GM23338 (cell line): ENCODE results near the gene OR5K1. TPM values are rescaled to one million over a fixed set of nuclear protein-coding genes. Genes with fewer than 3 reads are reported as not detected.

Source experiments
- ATAC-seq: fragments of 200-7000 bp; cut with Tn5 transposase; 3 replicates; pipeline ENCODE4 v1.9.1; 2020
- DNase-seq: peaks from one replicate; pipeline ENCODE4 v3.0.0-alpha.2; 2015; ENCODE audit warnings: low spot score
- H2AFZ ChIP-seq: fragments of 200-600 bp; sonication (generic); 2 replicates; pipeline ENCODE4 v1.8.0; 2016; ENCODE audit warnings: antibody characterized with exemption, mild to moderate bottlenecking, moderate library complexity
- H3F3A ChIP-seq: fragments of 200-600 bp; sonication (generic); replicated peaks from 2 replicates; pipeline ENCODE4 v1.8.0; 2017; ENCODE audit warnings: antibody characterized with exemption, mixed run types, low read depth
- H3K27ac ChIP-seq: fragments of 200-600 bp; sonication (generic); 2 replicates; pipeline ENCODE4 v1.6.1; 2016; ENCODE audit warnings: low read depth
- H3K27me3 ChIP-seq: fragments of 200-600 bp; sonication (generic); 2 replicates; pipeline ENCODE4 v1.8.0; 2016; ENCODE audit warnings: mild to moderate bottlenecking, mixed run types, moderate library complexity; ENCODE audit not compliant: insufficient read depth
- H3K36me3 ChIP-seq: fragments of 200-600 bp; sonication (generic); 2 replicates; pipeline ENCODE4 v1.8.0; 2016; ENCODE audit warnings: mild to moderate bottlenecking; ENCODE audit not compliant: insufficient read depth
- H3K4me1 ChIP-seq: fragments of 200-600 bp; sonication (generic); 2 replicates; pipeline ENCODE4 v1.8.0; 2016; ENCODE audit warnings: mild to moderate bottlenecking, moderate library complexity; ENCODE audit not compliant: insufficient read depth
- H3K4me2 ChIP-seq: fragments of 200-600 bp; sonication (generic); 2 replicates; pipeline ENCODE4 v1.7.1; 2017; ENCODE audit warnings: mixed run types
- H3K4me3 ChIP-seq: fragments of 200-600 bp; sonication (generic); 2 replicates; pipeline ENCODE4 v1.6.1; 2016; ENCODE audit warnings: mixed run types
- H3K79me2 ChIP-seq: fragments of 200-600 bp; sonication (generic); replicated peaks from 2 replicates; pipeline ENCODE4 v1.8.0; 2017; ENCODE audit warnings: mild to moderate bottlenecking; ENCODE audit not compliant: insufficient read depth
- H3K9me2 ChIP-seq: fragments of 200-600 bp; sonication (generic); 2 replicates; pipeline ENCODE4 v1.8.0; 2017; ENCODE audit not compliant: insufficient read depth
- H4K20me1 ChIP-seq: fragments of 200-600 bp; sonication (generic); replicated peaks from 2 replicates; pipeline ENCODE4 v1.8.0; 2017; ENCODE audit warnings: mild to moderate bottlenecking; ENCODE audit not compliant: insufficient read depth
- H3K27ac Mint-ChIP-seq: 2 replicates; pipeline ENCODE4 v1.8.0; 2020; ENCODE audit warnings: inconsistent platforms, mild to moderate bottlenecking, moderate library complexity, mixed read lengths
- H3K27me3 Mint-ChIP-seq: 3 replicates; pipeline ENCODE4 v1.8.0; 2022; ENCODE audit warnings: low read depth, mild to moderate bottlenecking, moderate library complexity, mixed read lengths, inconsistent platforms; ENCODE audit not compliant: insufficient read depth, poor library complexity
- H3K36me3 Mint-ChIP-seq: 3 replicates; pipeline ENCODE4 v1.8.0; 2021; ENCODE audit warnings: low read depth, mild to moderate bottlenecking, inconsistent platforms, moderate library complexity, mixed read lengths
- H3K4me1 Mint-ChIP-seq: 3 replicates; pipeline ENCODE4 v1.8.0; 2020; ENCODE audit warnings: mild to moderate bottlenecking, inconsistent platforms, mixed read lengths
- H3K4me3 Mint-ChIP-seq: 3 replicates; pipeline ENCODE4 v1.8.0; 2021; ENCODE audit warnings: moderate library complexity, mild to moderate bottlenecking, inconsistent platforms, mixed read lengths
- H3K9me3 Mint-ChIP-seq: 3 replicates; pipeline ENCODE4 v1.8.0; 2020; ENCODE audit warnings: moderate library complexity, mild to moderate bottlenecking, inconsistent platforms, mixed read lengths
- CREB1 ChIP-seq: fragments of 250-450 bp; sonication (Bioruptor Pico); IDR thresholded peaks from 2 replicates; pipeline ENCODE4 v1.5.0; 2020; ENCODE audit warnings: low read depth, mild to moderate bottlenecking, moderate library complexity
- EZH2 ChIP-seq: fragments of 200-600 bp; sonication (generic); IDR thresholded peaks from one replicate; pipeline ENCODE4 v1.8.0; 2017; ENCODE audit warnings: antibody characterized with exemption, mild to moderate bottlenecking, low read depth; ENCODE audit not compliant: unreplicated experiment
- EZH2phosphoT487 ChIP-seq: fragments of 200-600 bp; sonication (generic); IDR thresholded peaks from one replicate; pipeline ENCODE4 v1.8.1; 2018; ENCODE audit warnings: antibody characterized with exemption; ENCODE audit not compliant: unreplicated experiment
- JUNB ChIP-seq: IDR thresholded peaks from one replicate; pipeline ENCODE4 v1.6.1; 2016; ENCODE audit warnings: antibody characterized with exemption; ENCODE audit not compliant: unreplicated experiment
- NANOG ChIP-seq: IDR thresholded peaks from 2 replicates; pipeline ENCODE4 v1.6.1; 2016; ENCODE audit warnings: antibody characterized with exemption, borderline replicate concordance
- POLR2AphosphoS5 ChIP-seq: IDR thresholded peaks from 2 replicates; pipeline ENCODE4 v1.6.1; 2016; ENCODE audit warnings: antibody characterized with exemption, low read depth
- STAT1 ChIP-seq: IDR thresholded peaks from one replicate; pipeline ENCODE4 v1.6.1; 2016; ENCODE audit warnings: antibody characterized with exemption; ENCODE audit not compliant: unreplicated experiment
- ZNF114 ChIP-seq: fragments of 250-450 bp; sonication (Bioruptor Pico); IDR thresholded peaks from 2 replicates; pipeline ENCODE4 v1.5.0; 2020; ENCODE audit warnings: mild to moderate bottlenecking, moderate library complexity
- ZNF331 ChIP-seq: fragments of 250-450 bp; sonication (Bioruptor Pico); IDR thresholded peaks from 2 replicates; pipeline ENCODE4 v1.5.0; 2020; ENCODE audit warnings: low read depth, mild to moderate bottlenecking, moderate library complexity
- polyA plus RNA-seq: library from polyadenylated mRNA; unstranded; fragments of >200 nt; fragmentation: Nextera tagmentation; extraction: Ambion mirVana; gene quantifications from 2 replicates; pipeline ENCODE4 v1.2.1, GENCODE V29; 2016
- total RNA-seq: library from RNA; depleted of rRNA; stranded (reverse); fragments of >200 nt; shearing (Covaris generic); gene quantifications from 2 replicates; pipeline ENCODE4 v1.2.3, GENCODE V29; 2014
- TF ChIP-seq, protein P1 (sequence below): fragments of 250-450 bp; sonication (Bioruptor Pico); IDR thresholded peaks from 2 replicates; pipeline ENCODE4 v1.5.0; 2020; ENCODE audit warnings: mild to moderate bottlenecking, moderate library complexity
- TF ChIP-seq, protein P2 (sequence below): IDR thresholded peaks from one replicate; pipeline ENCODE4 v1.6.1; 2018; ENCODE audit warnings: antibody characterized with exemption; ENCODE audit not compliant: unreplicated experiment
- TF ChIP-seq, protein P3 (sequence below): IDR thresholded peaks from 2 replicates; pipeline ENCODE4 v1.6.1; 2016; ENCODE audit warnings: antibody characterized with exemption
- TF ChIP-seq, protein P4 (sequence below), 2 experiments: fragments of 200-600 bp in 1 of 2; sonication (generic) in 1 of 2; conservative IDR thresholded peaks; 2 replicates each; pipeline versions ENCODE4 v1.5.1 to v1.6.1; 2016 to 2017; ENCODE audit warnings: antibody characterized with exemption in 2 of 2, low read depth in 2 of 2, mild to moderate bottlenecking in 2 of 2, moderate library complexity in 1 of 2

OR5K1 gene
- total and polyA plus RNA-seq, 2 experiments from 2014 or later: not detected

DNA sequence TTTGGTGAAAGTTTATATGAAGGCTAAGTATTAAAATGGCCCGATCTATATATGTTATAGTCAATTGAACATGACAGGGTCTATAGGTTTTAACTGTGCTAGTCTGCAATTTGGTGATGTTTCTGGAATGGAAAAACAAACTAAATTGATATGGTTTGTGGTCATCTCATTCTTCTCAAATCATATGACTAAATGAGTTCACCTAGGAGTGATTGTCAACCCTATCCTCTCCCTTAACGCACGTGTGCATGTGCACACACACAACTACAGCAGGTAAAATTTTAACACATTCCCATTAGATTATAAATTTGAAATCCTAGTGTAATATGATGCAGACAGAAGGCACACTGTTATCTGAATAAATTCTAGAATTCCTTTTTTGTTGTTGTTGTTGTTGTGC, 50.7 kb downstream of the OR5K1 start:
- TF ChIP-seq JUNB (no peak), EZH2 (no peak), STAT1 (no peak), NANOG (no peak), ZNF331 (CRISPR knock-in tag) (no peak), POLR2AphosphoS5 (no peak), ZNF114 (no peak), EZH2phosphoT487 (no peak), CREB1 (CRISPR knock-in tag) (no peak)
- TF ChIP-seq, protein P1, sequence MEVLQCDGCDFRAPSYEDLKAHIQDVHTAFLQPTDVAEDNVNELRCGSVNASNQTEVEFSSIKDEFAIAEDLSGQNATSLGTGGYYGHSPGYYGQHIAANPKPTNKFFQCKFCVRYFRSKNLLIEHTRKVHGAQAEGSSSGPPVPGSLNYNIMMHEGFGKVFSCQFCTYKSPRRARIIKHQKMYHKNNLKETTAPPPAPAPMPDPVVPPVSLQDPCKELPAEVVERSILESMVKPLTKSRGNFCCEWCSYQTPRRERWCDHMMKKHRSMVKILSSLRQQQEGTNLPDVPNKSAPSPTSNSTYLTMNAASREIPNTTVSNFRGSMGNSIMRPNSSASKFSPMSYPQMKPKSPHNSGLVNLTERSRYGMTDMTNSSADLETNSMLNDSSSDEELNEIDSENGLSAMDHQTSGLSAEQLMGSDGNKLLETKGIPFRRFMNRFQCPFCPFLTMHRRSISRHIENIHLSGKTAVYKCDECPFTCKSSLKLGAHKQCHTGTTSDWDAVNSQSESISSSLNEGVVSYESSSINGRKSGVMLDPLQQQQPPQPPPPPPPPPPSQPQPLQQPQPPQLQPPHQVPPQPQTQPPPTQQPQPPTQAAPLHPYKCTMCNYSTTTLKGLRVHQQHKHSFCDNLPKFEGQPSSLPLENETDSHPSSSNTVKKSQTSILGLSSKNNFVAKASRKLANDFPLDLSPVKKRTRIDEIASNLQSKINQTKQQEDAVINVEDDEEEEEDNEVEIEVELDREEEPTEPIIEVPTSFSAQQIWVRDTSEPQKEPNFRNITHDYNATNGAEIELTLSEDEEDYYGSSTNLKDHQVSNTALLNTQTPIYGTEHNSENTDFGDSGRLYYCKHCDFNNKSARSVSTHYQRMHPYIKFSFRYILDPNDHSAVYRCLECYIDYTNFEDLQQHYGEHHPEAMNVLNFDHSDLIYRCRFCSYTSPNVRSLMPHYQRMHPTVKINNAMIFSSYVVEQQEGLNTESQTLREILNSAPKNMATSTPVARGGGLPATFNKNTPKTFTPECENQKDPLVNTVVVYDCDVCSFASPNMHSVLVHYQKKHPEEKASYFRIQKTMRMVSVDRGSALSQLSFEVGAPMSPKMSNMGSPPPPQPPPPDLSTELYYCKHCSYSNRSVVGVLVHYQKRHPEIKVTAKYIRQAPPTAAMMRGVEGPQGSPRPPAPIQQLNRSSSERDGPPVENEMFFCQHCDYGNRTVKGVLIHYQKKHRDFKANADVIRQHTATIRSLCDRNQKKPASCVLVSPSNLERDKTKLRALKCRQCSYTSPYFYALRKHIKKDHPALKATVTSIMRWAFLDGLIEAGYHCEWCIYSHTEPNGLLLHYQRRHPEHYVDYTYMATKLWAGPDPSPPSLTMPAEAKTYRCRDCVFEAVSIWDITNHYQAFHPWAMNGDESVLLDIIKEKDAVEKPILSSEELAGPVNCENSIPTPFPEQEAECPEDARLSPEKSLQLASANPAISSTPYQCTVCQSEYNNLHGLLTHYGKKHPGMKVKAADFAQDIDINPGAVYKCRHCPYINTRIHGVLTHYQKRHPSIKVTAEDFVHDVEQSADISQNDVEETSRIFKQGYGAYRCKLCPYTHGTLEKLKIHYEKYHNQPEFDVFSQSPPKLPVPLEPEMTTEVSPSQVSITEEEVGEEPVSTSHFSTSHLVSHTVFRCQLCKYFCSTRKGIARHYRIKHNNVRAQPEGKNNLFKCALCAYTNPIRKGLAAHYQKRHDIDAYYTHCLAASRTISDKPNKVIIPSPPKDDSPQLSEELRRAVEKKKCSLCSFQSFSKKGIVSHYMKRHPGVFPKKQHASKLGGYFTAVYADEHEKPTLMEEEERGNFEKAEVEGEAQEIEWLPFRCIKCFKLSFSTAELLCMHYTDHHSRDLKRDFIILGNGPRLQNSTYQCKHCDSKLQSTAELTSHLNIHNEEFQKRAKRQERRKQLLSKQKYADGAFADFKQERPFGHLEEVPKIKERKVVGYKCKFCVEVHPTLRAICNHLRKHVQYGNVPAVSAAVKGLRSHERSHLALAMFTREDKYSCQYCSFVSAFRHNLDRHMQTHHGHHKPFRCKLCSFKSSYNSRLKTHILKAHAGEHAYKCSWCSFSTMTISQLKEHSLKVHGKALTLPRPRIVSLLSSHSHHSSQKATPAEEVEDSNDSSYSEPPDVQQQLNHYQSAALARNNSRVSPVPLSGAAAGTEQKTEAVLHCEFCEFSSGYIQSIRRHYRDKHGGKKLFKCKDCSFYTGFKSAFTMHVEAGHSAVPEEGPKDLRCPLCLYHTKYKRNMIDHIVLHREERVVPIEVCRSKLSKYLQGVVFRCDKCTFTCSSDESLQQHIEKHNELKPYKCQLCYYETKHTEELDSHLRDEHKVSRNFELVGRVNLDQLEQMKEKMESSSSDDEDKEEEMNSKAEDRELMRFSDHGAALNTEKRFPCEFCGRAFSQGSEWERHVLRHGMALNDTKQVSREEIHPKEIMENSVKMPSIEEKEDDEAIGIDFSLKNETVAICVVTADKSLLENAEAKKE (CRISPR knock-in tag): no peak
- TF ChIP-seq, protein P2, sequence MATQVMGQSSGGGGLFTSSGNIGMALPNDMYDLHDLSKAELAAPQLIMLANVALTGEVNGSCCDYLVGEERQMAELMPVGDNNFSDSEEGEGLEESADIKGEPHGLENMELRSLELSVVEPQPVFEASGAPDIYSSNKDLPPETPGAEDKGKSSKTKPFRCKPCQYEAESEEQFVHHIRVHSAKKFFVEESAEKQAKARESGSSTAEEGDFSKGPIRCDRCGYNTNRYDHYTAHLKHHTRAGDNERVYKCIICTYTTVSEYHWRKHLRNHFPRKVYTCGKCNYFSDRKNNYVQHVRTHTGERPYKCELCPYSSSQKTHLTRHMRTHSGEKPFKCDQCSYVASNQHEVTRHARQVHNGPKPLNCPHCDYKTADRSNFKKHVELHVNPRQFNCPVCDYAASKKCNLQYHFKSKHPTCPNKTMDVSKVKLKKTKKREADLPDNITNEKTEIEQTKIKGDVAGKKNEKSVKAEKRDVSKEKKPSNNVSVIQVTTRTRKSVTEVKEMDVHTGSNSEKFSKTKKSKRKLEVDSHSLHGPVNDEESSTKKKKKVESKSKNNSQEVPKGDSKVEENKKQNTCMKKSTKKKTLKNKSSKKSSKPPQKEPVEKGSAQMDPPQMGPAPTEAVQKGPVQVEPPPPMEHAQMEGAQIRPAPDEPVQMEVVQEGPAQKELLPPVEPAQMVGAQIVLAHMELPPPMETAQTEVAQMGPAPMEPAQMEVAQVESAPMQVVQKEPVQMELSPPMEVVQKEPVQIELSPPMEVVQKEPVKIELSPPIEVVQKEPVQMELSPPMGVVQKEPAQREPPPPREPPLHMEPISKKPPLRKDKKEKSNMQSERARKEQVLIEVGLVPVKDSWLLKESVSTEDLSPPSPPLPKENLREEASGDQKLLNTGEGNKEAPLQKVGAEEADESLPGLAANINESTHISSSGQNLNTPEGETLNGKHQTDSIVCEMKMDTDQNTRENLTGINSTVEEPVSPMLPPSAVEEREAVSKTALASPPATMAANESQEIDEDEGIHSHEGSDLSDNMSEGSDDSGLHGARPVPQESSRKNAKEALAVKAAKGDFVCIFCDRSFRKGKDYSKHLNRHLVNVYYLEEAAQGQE: no peak
- TF ChIP-seq, protein P3, sequence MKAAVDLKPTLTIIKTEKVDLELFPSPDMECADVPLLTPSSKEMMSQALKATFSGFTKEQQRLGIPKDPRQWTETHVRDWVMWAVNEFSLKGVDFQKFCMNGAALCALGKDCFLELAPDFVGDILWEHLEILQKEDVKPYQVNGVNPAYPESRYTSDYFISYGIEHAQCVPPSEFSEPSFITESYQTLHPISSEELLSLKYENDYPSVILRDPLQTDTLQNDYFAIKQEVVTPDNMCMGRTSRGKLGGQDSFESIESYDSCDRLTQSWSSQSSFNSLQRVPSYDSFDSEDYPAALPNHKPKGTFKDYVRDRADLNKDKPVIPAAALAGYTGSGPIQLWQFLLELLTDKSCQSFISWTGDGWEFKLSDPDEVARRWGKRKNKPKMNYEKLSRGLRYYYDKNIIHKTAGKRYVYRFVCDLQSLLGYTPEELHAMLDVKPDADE: no peak
- TF ChIP-seq, protein P4, sequence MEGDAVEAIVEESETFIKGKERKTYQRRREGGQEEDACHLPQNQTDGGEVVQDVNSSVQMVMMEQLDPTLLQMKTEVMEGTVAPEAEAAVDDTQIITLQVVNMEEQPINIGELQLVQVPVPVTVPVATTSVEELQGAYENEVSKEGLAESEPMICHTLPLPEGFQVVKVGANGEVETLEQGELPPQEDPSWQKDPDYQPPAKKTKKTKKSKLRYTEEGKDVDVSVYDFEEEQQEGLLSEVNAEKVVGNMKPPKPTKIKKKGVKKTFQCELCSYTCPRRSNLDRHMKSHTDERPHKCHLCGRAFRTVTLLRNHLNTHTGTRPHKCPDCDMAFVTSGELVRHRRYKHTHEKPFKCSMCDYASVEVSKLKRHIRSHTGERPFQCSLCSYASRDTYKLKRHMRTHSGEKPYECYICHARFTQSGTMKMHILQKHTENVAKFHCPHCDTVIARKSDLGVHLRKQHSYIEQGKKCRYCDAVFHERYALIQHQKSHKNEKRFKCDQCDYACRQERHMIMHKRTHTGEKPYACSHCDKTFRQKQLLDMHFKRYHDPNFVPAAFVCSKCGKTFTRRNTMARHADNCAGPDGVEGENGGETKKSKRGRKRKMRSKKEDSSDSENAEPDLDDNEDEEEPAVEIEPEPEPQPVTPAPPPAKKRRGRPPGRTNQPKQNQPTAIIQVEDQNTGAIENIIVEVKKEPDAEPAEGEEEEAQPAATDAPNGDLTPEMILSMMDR (conservative IDR thresholded peaks at IDR 0.05; ENCODE audit: low read depth in 2 of 2): no peak
- H3K79me2 ChIP-seq: peaks cover 12% of the 10 kb centered on the region
- no peaks in the 10 kb centered on the region for H3K27me3 ChIP-seq
- Mint-ChIP-seq H3K27ac (no peak overlapping the region), H3K36me3 (peaks cover 18% of the 10 kb centered on the region; the same call in 2 of the 3 replicates), H3K4me3 (no peak overlapping the region), H3K27me3 (no peaks in the 10 kb centered on the region), H3K9me3 (no peaks in the 10 kb centered on the region), H3K4me1 (peaks cover 21% of the 10 kb centered on the region)
- no peak for DNase-seq
- H3F3A ChIP-seq: no peaks in the 10 kb centered on the region
- no peak overlapping the region for H3K4me2 ChIP-seq
- peaks cover under 1% of the 10 kb centered on the region; the same call in 1 of the 2 replicates for H3K36me3 ChIP-seq
- H3K27ac ChIP-seq: no peak overlapping the region
- no peak overlapping the region for H2AFZ ChIP-seq
- peaks cover 19% of the 10 kb centered on the region for H3K4me1 ChIP-seq
- no peak overlapping the region for H3K4me3 ChIP-seq
- peaks cover 12% of the 10 kb centered on the region; the same call in 1 of the 2 replicates for H4K20me1 ChIP-seq
- ATAC-seq: no peak
- H3K9me2 ChIP-seq: no peaks in the 10 kb centered on the region
